ENCODE data around the gene TIGD1.

DNA sequence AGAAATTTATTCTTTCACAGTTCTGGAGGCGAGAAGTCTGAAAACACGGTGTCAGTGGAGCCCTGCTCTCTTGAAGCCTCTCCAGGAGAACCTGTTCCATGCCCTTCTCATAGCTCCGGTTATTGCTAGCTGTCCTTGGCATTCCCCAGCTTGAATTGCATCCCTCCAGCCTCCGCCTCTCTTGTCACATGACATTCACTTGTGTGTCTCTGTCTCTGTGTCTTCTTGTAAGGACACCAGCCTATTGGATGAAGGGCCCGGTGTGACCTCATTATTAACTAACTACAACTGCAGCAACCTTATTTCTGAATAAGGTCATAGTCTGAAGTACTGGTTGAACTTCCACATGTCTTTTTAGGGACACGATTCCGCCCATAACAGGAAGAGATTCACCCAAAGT, 34.7 kb downstream of the TIGD1 start:
- TF ChIP-seq, protein P1, sequence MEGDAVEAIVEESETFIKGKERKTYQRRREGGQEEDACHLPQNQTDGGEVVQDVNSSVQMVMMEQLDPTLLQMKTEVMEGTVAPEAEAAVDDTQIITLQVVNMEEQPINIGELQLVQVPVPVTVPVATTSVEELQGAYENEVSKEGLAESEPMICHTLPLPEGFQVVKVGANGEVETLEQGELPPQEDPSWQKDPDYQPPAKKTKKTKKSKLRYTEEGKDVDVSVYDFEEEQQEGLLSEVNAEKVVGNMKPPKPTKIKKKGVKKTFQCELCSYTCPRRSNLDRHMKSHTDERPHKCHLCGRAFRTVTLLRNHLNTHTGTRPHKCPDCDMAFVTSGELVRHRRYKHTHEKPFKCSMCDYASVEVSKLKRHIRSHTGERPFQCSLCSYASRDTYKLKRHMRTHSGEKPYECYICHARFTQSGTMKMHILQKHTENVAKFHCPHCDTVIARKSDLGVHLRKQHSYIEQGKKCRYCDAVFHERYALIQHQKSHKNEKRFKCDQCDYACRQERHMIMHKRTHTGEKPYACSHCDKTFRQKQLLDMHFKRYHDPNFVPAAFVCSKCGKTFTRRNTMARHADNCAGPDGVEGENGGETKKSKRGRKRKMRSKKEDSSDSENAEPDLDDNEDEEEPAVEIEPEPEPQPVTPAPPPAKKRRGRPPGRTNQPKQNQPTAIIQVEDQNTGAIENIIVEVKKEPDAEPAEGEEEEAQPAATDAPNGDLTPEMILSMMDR (CRISPR knock-in tag; IDR thresholded peaks at IDR 0.05), result no peak
- no peak for TF ChIP-seq MTF2 (CRISPR knock-in tag; IDR thresholded peaks at IDR 0.05; ENCODE audit: borderline replicate concordance)
- no peak for TF ChIP-seq MYC (CRISPR knock-in tag; IDR thresholded peaks at IDR 0.05; ENCODE audit: borderline replicate concordance)
- TF ChIP-seq EZH2 (conservative IDR thresholded peaks at IDR 0.05; ENCODE audit: low read depth, low read length), result no peak
- TF ChIP-seq, protein P2, sequence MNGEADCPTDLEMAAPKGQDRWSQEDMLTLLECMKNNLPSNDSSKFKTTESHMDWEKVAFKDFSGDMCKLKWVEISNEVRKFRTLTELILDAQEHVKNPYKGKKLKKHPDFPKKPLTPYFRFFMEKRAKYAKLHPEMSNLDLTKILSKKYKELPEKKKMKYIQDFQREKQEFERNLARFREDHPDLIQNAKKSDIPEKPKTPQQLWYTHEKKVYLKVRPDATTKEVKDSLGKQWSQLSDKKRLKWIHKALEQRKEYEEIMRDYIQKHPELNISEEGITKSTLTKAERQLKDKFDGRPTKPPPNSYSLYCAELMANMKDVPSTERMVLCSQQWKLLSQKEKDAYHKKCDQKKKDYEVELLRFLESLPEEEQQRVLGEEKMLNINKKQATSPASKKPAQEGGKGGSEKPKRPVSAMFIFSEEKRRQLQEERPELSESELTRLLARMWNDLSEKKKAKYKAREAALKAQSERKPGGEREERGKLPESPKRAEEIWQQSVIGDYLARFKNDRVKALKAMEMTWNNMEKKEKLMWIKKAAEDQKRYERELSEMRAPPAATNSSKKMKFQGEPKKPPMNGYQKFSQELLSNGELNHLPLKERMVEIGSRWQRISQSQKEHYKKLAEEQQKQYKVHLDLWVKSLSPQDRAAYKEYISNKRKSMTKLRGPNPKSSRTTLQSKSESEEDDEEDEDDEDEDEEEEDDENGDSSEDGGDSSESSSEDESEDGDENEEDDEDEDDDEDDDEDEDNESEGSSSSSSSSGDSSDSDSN (CRISPR knock-in tag; IDR thresholded peaks at IDR 0.05), result no peak
- TF ChIP-seq SRSF1 (optimal IDR thresholded peaks at IDR 0.05; ENCODE audit: low read depth, low read length), result no peak
